HG03575 (cell line): ENCODE data around the gene TRAIP.

ENCODE experiments used
- ATAC-seq: cut with Tn5 transposase; IDR thresholded peaks from one replicate; pipeline ENCODE4 v1.9.1; 2021; ENCODE audit not compliant: unreplicated experiment, insufficient number of reproducible peaks, low FRiP score; ENCODE audit errors: extremely low read depth

Gene TRAIP

DNA sequence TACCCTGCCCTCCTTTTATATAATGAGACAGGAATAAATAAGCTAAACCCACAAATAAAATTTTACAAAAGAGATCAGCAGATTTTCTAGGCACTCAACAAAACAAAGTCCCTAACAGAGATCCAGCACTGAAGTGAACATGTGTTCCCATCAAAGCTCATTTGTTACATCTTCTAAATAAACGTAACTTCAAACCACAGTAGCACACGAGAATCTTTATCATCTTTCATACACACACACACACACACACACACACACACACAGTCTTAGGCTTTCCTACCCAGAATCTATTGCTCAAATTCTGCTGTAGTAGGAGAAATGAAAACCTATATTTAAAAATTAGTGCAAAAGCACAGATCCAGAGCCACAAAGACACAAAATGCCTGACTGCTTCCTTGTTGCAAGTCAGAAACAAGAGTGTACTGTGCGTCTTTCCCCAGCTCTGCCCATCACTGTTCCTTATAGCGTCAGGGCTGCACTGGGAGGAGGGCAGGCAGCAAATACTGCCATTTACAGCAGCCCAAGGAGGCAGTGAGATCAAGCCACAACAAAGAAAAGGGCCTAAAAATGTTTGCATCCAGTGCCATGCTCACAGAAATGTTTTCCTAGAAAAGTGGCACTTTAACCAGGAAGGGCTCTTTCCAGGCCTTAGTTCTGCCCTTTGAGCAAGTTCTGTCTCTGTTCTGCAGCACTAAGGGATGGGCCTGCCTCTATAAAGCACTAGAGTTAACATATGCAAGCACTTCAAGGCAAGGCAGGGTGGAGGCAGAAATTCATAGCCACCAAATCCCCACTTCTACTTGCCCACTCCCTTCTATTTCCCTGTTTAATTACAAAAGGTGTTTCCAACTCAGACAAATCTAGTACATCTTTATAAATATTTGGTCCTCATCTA is 76.0 kb downstream of the TRAIP start:
- ATAC-seq, result no peak

DNA sequence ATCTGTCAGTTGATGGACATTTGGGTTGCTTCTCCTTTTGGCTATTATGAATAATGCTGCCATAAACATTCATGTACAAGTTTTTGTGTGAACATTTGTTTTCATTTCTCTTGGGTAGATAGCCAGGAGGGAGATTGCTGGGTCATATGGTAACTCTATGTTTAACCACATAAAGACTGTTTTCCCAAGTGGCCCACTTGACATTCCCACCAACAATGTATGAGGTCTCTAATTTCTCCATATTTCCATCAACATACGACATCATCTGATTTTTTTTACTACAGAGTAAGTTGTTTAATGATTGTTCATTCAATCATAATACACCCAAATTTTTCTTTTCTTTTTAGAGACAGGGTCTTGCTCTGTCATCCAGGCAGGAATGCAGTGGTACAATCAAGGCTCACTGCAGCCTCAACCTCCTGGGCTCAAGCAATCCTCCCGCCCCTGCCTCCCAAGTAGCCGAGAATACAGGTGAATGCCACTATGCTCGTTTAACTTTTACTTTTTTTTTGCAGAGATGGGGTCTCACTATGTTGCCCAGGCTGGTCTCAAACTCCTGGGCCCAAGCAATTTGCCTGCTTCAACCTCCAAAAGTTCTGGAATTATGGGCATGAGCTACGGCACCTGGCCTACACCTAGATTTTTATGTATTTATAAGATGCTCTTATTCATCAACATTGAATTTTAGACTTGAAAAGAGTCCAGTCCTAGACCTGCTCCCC is 76.8 kb downstream of the TRAIP start:
- ATAC-seq, result no peak
